SK-N-SH treated with all-trans-retinoic acid at 6 μM for 48 hours (cell line): ENCODE results near the gene CHCHD5.

Experiments
- BACH2 ChIP-seq: fragments of 250-450 bp; sonication (Bioruptor Pico); IDR thresholded peaks from 2 replicates; pipeline ENCODE4 v1.9.0; 2021; ENCODE audit warnings: mild to moderate bottlenecking, borderline replicate concordance
- SNAI2 ChIP-seq: fragments of 250-450 bp; sonication (Bioruptor Pico); IDR thresholded peaks from 2 replicates; pipeline ENCODE4 v1.5.0; 2020; ENCODE audit warnings: mild to moderate bottlenecking, moderate library complexity
- ZNF70 ChIP-seq: fragments of 450-650 bp; formaldehyde crosslinking; IDR thresholded peaks from 2 replicates; pipeline ENCODE4 v1.5.0; 2020; ENCODE audit warnings: mild to moderate bottlenecking, moderate library complexity
- TF ChIP-seq, protein P1 (sequence below): fragments of 250-450 bp; sonication (Bioruptor Pico); IDR thresholded peaks from 2 replicates; pipeline ENCODE4 v1.8.0; 2021; ENCODE audit warnings: low read depth, mild to moderate bottlenecking, moderate library complexity, borderline replicate concordance

DNA sequence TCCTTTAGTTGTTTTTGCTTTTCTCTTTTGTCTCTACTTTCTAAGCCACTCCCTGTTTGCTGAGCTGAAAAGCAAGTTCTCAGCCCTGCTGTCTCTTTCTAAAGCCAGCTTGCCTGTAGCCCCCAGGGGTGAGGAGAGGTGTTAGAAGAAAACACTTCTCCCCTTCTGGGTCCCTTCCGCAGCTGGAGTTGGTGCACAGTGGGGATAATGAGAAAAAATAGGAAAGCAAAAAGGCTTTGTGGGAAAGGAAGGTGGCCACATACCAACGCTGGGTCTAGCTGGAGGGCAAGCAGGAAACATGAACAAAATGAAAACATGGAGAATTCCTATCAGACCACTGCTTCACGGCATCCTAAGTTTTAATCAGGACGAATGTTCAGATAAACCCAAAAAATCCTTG lies 45.9 kb downstream of the CHCHD5 start:
- TF ChIP-seq, protein P1, sequence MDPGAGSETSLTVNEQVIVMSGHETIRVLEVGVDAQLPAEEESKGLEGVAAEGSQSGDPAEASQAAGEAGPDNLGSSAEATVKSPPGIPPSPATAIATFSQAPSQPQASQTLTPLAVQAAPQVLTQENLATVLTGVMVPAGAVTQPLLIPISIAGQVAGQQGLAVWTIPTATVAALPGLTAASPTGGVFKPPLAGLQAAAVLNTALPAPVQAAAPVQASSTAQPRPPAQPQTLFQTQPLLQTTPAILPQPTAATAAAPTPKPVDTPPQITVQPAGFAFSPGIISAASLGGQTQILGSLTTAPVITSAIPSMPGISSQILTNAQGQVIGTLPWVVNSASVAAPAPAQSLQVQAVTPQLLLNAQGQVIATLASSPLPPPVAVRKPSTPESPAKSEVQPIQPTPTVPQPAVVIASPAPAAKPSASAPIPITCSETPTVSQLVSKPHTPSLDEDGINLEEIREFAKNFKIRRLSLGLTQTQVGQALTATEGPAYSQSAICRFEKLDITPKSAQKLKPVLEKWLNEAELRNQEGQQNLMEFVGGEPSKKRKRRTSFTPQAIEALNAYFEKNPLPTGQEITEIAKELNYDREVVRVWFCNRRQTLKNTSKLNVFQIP, result no peak
- TF ChIP-seq SNAI2 (CRISPR knock-in tag) (no peak), BACH2 (CRISPR knock-in tag) (no peak), ZNF70 (CRISPR knock-in tag) (no peak)
